DMS53 treated with DMSO at 0.1 percent for 48 hours (cell line): Measurements from ENCODE around the gene CPM.
"Not testable (repeated sequence)": the region's sequence is repeated elsewhere in the genome, so short reads cannot be mapped to it uniquely, and the experiment has no call there.

Experiments
- DNase-seq: peaks from one replicate; lab custom pipeline; 2025; ENCODE audit not compliant: unreplicated experiment; lab: John Stamatoyannopoulos, UW

The CPM gene

DNA sequence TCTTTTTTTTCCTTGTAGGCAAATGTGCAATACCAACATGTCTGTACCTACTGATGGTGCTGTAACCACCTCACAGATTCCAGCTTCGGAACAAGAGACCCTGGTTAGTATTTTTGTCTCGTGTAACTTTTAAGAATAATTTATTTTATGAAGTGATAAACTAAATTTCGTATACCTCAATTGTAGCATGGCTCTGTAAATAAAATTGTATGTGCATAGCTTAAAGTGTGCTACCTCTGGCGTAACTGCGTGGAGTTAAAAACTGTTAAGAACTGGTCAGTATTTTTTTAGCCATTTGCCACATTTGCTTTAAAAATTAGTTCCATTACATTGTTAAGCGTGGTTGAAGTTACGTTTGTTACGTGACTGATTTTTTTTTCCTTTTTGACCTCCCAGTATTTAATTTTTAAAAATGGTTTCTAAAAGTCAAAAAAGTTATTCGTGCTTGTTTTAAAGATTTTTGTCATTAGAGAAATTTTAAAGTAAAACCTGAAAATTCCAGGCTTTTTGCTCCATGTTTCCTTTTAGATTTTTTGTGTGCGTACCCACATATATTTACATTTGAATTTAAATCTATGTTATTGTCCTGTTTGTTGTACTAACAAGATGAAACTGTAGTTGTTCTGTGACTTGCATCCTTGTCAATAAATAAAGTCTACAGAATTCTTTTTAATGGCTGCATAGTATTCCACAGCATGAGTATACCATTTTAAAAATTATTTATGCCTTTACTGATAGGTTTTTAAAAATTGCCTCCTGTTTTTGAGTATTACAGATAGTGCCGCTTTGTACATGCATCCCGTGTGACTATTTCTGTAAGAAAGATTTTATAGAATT is 123.6 kb downstream of the CPM start:
- no peak for DNase-seq

DNA sequence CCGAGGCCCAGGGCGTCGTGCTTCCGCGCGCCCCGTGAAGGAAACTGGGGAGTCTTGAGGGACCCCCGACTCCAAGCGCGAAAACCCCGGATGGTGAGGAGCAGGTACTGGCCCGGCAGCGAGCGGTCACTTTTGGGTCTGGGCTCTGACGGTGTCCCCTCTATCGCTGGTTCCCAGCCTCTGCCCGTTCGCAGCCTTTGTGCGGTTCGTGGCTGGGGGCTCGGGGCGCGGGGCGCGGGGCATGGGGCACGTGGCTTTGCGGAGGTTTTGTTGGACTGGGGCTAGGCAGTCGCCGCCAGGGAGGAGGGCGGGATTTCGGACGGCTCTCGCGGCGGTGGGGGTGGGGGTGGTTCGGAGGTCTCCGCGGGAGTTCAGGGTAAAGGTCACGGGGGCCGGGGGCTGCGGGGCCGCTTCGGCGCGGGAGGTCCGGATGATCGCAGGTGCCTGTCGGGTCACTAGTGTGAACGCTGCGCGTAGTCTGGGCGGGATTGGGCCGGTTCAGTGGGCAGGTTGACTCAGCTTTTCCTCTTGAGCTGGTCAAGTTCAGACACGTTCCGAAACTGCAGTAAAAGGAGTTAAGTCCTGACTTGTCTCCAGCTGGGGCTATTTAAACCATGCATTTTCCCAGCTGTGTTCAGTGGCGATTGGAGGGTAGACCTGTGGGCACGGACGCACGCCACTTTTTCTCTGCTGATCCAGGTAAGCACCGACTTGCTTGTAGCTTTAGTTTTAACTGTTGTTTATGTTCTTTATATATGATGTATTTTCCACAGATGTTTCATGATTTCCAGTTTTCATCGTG is 124.4 kb downstream of the CPM start:
- peak; percentile 92 for DNase-seq

GRCh38 chr12:68807576-68808387 is 125.2 kb downstream of the CPM start, which contains the start of gene MDM2:
Gene MDM2 (plus strand): TSS chr12:68808177. CDS start chr12:68808478, 301 bp downstream.
- peak; percentile 95 for DNase-seq

DNA sequence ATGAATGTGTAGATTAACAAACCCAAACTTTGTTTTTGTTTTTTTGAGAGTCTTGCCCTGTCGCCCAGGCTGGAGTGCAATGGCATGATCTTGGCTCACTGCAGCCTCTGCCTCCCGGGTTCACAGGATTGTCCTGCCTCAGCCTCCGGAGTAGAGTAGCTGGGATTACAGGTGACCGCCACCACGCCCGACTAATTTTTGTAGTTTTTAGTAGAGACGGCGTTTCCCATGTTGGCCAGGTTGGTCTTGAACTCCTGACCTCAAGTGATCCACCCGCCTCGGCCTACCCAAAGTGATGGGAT is 125.7 kb downstream of the CPM start:
- not testable (repeated sequence) for DNase-seq

DNA sequence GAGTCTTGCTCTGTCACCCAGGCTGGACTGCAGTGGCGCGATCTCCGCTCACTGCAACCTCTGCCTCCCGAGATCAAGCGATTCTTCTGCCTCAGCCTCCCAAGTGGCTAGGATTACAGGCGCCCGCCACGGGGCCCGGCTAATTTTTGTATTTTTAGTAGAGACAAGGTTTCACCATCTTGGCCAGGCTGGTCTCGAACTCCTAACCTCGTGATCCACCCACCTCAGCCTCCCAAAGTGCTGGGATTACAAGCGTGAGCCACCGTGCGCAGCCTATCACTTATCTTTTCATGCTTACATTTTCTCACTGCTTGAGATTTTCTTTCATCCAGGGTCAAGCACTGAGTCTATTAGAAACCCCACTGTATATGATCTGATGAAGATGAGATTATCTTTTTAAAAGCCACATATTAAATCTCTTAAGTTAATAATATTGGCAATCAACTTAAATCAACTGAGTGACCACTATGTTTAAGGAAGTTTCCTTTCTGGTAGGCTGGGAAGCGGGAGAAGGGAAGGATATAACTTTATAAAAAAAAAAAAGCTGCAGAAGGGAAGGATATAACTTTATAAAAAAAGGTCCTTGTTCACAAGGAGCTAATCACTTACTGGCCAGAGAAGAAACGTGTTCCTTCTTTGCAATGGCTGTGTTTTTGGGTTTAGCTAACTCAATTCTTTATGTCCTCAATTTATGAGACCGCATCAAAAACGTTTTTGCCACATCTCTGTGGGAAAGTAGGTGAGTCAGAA is 126.3 kb downstream of the CPM start:
- no peak for DNase-seq

DNA sequence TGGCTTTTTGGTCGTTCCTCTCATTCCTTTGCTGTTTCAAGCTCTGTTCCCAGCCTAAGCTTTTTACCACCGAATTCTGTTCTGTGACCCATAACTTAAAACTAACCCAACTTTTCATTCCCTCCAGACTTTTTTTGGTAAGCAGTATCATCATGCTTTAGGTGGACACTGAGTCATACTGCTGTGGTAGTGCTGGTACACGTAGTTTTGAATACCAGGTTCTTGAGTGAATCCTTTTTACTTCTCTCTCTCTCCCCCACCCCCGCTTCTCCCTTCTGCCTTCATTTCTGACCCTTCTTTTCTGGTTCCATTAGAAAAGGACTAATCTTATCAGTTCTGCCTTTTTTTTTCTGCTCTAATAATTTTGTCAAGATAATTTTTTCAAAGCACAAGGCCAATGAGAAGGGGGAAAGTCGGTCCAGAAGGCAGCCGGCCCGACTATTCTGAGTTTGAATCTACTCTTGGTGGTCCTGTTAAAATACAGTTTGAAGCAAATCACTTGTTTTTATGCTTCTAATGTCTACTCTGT is 127.3 kb downstream of the CPM start:
- no peak for DNase-seq

DNA sequence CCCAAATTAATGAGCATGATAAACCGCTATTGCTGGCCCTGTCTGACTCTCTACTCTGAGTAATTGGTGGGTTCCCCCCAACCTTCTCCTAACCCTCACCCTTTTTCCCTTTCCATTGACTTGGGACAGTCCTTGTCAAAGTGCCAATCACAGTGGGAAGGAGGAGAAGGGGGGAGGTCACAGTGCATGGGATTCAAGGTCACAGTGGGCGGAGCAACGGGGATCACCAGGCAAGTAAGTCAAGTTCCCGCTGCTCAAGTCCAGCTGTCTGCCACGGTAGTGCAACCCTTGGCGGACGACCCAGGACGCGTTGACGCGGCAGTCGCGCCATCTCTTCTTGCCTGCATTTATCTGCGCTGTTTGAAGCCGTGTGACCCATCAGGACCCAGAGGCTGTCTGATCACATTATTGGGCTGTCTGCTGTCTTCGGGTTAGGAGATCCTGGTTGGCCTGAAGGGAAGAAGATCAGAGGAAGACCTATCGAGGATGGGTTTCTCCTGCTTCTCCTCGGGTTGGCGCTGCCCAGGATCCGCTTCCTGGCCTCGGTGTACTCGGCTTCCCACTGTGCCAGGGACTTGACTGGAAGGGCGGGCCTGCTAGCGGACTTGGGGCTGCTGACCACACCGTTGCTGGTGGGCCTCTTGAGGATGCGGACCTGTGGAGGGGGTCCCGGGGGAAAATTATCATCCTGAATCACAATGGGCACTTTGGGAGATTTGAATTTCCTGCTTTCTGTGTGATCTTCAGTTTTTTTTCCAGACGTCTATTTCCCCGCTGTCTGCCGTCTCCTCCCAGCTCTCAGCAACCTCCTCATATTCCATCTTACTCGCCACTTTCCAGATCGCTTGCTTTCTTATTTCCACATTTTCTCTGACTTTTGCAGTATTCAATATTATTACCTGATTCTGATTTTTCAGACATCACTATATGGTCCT is 128.0 kb downstream of the CPM start:
- DNase-seq, result no peak

DNA sequence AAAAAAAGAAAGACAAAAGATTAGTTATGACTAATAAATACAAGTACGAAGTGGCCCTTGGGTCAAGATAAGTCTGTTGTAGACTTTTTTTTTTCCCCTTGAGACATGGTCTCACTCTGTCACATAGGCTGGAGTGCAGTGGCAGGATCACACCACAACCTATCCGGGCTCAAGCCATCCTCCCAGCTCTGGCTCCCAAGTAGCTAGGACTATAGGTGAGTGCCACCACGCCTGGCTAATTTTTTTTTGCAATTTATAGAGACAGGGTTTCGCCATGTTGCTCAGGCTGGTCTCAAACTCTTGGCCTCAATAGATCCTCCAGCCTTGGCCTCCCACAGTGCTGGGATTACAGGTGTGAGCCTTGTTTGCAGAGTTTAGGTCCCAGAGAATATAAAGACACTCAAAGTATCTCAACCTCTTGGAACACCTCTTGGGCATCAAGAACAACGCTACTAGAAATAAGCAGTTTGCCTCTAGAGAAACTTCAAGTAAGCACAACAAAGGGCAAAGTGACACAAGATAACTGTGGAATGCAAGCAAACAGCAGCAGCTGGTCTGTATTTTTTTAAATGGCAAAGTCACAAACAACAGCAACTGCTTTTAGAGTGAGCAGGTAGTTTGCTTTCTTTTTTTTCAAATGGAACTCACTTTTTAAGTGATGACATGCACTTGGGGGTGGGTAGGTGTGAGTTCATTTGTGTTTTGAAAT is 128.9 kb downstream of the CPM start:
- DNase-seq, result no peak

GRCh38 chr12:68802911-68803651 is 129.9 kb downstream of the CPM start:
- not testable (repeated sequence) for DNase-seq

DNA sequence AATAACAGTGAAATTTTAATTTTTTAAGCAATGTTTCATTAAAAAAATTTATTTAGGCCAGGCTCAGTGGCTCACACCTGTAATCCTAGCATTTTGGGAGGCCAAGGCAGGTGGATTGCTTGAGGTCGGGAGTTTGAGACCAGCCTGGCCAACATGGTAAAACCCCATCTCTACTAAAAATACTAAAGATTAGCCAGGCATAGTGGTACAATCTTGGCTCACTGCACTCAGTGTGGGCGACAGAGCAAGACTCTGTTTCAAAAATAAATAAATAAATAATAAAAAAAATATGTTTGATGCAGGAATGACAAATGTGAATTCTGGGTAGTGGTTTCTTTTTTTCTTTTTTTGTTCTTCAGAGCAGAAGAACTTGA is 130.6 kb downstream of the CPM start:
- not testable (repeated sequence) for DNase-seq
